GM19035 (cell line): ENCODE results near the gene CCDC181.
"Not testable (repeated sequence)": the region's sequence is repeated elsewhere in the genome, so short reads cannot be mapped to it uniquely, and the experiment has no call there.

ENCODE experiments used
- ATAC-seq: cut with Tn5 transposase; IDR thresholded peaks from one replicate; pipeline ENCODE4 v1.9.1; 2021; ENCODE audit not compliant: unreplicated experiment

Gene CCDC181

GRCh38 chr1:169427081-169427641, at the start of gene CCDC181:
Gene CCDC181, minus strand, starts transcription at chr1:169427474. Its CDS starts 2,547 bp downstream, at chr1:169424927.
- no peak for ATAC-seq

GRCh38 chr1:169475806-169476387, 48.6 kb upstream of the CCDC181 start:
- ATAC-seq: no peak

- ATAC-seq: no peak
Observed at GRCh38 chr1:169474302-169474995, 47.2 kb upstream of the CCDC181 start.

GRCh38 chr1:169473347-169473746, 46.1 kb upstream of the CCDC181 start:
- ATAC-seq: no peak

GRCh38 chr1:169472738-169473137, 45.5 kb upstream of the CCDC181 start:
- no peak for ATAC-seq

- no peak for ATAC-seq
Observed at GRCh38 chr1:169468982-169469381, 41.7 kb upstream of the CCDC181 start.

GRCh38 chr1:169466259-169467230, 39.3 kb upstream of the CCDC181 start:
- ATAC-seq: no peak

- no peak for ATAC-seq
Observed at GRCh38 chr1:169465281-169465680, 38.0 kb upstream of the CCDC181 start.

- no peak for ATAC-seq
Observed at GRCh38 chr1:169462385-169462784, 35.1 kb upstream of the CCDC181 start.

- ATAC-seq: no peak
Observed at GRCh38 chr1:169461390-169462000, 34.2 kb upstream of the CCDC181 start.

- no peak for ATAC-seq
Observed at GRCh38 chr1:169460191-169460833, 33.0 kb upstream of the CCDC181 start.

- no peak for ATAC-seq
Observed at GRCh38 chr1:169457443-169457842, 30.2 kb upstream of the CCDC181 start.

GRCh38 chr1:169456029-169456428, 28.8 kb upstream of the CCDC181 start:
- no peak for ATAC-seq

- ATAC-seq: no peak
Observed at GRCh38 chr1:169452921-169453320, 25.6 kb upstream of the CCDC181 start.

- no peak for ATAC-seq
Observed at GRCh38 chr1:169451218-169451824, 24.0 kb upstream of the CCDC181 start.

- ATAC-seq: no peak
Observed at GRCh38 chr1:169443923-169444322, 16.6 kb upstream of the CCDC181 start.

- no peak for ATAC-seq
Observed at GRCh38 chr1:169426174-169426705, 1.0 kb downstream of the CCDC181 start.

GRCh38 chr1:169421309-169421708, 6.0 kb downstream of the CCDC181 start:
- ATAC-seq: no peak

GRCh38 chr1:169414952-169415351, 12.3 kb downstream of the CCDC181 start:
- no peak for ATAC-seq

- not testable (repeated sequence) for ATAC-seq
Observed at GRCh38 chr1:169408340-169408739, 18.9 kb downstream of the CCDC181 start.
